Superior temporal gyrus (tissue), 1 donor: Measurements from ENCODE around the gene NDUFS2.
"Not testable (repeated sequence)": the region's sequence is repeated elsewhere in the genome, so short reads cannot be mapped to it uniquely, and the experiment has no call there.

Experiments used
- DNase-seq: peaks from one replicate; pipeline ENCODE4 v3.0.0-alpha.2; 2016; ENCODE audit errors: extremely low spot score

The NDUFS2 gene

DNA sequence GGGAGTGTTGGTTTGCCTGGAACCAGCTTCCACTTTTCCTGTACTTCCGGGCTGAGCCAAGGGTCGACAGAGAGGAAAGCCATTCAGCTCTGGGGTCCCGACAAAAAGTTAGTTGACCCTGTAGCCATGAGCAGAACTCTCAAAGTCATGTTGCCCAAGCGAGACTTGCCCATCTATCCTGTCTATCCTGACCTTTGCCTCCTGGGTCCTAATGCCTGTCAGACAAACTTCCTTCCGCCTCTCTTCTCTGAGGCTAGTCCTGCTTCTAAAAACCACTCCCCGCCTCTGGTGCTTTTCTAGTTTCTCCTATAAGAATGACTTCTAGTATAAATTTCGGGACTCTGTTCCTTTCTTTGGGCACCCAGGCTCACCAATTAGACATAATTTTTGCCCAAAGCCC, 48.7 kb downstream of the NDUFS2 start:
- DNase-seq: no peak

DNA sequence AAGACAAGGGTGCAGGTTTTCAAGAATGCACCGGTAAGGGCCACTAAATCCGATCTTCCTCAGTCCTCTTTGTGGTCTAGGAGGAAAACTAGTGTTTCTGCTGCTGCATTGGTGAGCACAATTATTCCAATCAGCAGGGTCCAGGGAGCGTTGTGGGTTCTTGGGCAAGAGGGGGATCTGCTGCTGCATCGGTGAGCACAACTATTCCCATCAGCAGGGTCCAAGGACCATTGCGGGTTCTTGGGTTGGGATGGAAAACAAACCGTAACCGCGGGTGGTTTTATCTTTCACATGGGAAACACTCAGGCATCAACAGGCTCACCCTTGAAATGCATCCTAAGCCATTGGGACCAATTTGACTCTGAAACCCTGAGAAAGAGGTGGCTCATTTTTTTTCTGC, 49.4 kb downstream of the NDUFS2 start:
- DNase-seq: no peak

DNA sequence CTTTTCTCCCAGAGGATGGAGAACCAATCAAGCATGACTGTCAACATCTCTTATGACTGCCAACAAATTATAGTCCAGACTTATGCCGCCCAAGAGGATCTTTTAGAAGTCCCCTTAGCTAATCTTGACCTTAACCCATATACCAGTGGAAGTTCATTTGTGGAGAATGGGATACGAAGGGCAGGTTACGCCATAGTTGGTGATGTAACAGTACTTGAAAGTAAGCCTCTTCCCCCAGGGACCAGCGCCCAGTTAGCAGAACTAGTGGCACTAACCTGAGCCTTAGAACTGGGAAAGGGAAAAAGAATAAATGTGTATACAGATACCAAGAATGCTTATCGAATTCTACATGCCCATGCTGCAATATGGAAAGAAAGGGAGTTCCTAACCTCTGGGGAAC, 53.1 kb downstream of the NDUFS2 start:
- DNase-seq: not testable (repeated sequence)

- DNase-seq: not testable (repeated sequence)
Measured at GRCh38 chr1:161255955-161256520, 53.9 kb downstream of the NDUFS2 start.

DNA sequence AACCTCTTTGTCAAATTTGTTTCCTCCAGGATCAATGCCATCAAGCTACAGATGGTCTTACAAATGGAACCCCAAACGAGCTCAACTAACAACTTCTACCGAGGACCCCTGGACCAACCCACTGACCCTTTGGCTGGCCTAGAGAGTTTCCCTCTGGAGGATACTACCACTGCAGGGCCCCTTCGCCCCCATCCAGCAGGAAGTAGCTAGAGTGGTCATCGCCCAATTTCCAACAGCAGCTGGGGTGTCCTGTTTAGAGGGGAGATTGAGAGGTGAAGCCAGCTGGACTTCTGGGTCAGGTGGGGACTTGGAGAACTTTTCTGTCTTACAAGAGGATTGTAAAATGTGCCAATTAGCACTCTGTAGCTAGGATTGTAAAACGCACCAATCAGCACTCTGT, 54.9 kb downstream of the NDUFS2 start:
- DNase-seq: not testable (repeated sequence)

DNA sequence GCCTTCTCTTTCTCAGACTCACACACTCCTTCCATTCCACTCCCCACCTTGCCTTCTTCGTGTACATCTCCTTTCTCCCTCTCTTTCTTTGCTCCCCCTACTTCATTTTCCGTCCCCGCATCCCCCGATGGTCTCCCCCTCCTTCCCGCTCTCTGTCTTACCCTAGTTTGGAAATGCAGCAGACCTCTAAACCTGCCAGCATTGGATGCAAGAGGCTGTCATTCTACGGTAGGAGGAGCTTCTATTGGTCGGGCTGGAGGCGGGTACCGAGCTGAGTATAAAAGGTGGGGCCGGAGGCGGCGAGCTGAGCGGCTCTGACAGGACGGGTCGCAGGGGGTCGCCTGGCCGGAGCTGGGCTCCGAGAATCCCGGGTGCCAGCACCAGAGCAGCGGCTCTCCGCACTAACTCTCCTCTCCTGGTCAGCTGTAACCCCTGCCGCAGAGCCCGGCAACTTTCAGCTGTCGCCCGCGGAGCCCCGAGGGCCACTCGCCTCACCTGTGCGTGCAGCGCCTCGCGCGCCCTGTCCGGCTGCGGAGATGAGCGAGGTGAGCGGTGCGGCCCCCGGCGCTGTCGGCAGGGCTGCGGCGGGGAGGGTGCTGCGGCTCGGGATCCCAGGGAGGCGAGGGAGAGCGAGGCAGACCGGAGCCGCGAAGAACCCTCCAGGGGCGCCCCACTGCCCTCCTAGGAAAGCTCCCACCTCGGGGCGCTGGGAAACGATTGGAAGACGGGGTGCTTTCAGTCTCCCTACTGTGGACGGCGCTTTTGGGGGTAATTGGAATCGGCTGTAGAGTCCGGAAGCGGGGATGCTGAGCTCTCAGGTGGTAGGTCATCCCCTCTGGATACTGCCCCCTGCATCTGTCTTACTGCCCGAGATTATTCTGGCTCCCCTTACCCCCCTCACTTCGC, 56.5 kb downstream of the NDUFS2 start, which contains the start of gene PCP4L1:
TSS of gene PCP4L1 (plus strand) at position 307 of the 906 bp plus-strand sequence. CDS start at position 537, 230 bp downstream.
- peak; percentile 61 for DNase-seq

DNA sequence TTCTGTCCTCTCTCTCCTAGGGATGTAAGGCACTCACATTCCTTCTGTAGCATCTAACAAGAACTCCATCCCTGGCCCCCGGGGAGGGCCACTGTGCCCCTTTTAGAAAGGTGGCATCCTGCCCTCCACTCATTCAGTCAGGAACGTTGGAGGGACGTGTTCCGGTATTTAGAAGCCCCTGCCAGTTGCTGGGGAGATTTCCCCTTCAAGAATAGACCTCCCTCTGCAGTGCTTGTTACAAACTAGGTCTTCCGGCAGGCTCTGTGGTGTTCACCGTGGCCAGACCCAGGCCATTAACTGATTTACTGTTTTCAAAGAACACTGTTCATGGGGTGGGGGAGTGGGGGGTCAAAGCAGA, 57.2 kb downstream of the NDUFS2 start:
- no peak for DNase-seq

DNA sequence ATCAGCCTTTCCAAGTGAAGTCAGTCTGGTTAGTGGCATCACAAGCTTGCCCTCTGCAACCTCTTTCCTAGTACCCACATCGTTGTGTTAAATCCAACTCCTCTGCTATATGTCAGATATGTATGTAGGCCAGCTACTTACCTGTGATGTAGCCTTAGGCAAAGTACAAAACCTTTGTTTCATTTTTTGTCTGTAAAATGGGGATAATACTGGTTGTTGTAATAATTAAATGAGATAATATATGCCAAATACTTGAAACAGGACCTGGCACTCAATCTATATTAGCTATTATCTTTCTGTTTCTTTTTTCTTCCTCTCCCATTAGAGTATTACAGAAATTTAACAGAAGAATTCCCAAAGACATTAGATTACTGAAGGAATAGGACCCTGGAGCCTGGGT, 57.6 kb downstream of the NDUFS2 start:
- DNase-seq: no peak

- DNase-seq: no peak
Measured at GRCh38 chr1:161260376-161261260, 58.5 kb downstream of the NDUFS2 start.

GRCh38 chr1:161261261-161262235, 59.4 kb downstream of the NDUFS2 start:
- no peak for DNase-seq
